ENCODE data around the gene HOTAIR. TPM values are rescaled to one million over a fixed set of nuclear protein-coding genes. Genes with fewer than 3 reads are reported as not detected.

Gene HOTAIR
- total RNA-seq, 1 experiment from 2014 or later: not detected

GRCh38 chr12:53982648-53983567, 8.2 kb upstream of the HOTAIR start:
- Mint-ChIP-seq H3K4me3 (no peak overlapping the region), H3K9me3 (no peaks in the 10 kb centered on the region), H3K4me1 (peaks cover 30% of the 10 kb centered on the region), H3K36me3 (no peaks in the 10 kb centered on the region), H3K27ac (no peak overlapping the region), H3K27me3 (ENCODE audit: low read depth) (peaks cover 100% of the 10 kb centered on the region)
- DNase-seq (ENCODE audit: low spot score) (no peak), ATAC-seq (no peak)
- ChIA-PET POLR2A (no interaction called here), CTCF (interaction anchor here (0.6 to 1.3 kb wide), 2 partner anchors 135 to 218 kb away, joined by 3 read pairs; no protein-coding TSS in a partner anchor)
- TF ChIP-seq CTCF (IDR thresholded peaks at IDR 0.05) (0 out of 2 replicates have a peak, but pooled peaks have one; percentile 7), ZNF138 (CRISPR knock-in tag; conservative IDR thresholded peaks at IDR 0.05) (no peak)

- Mint-ChIP-seq H3K4me3 (no peak overlapping the region), H3K9me3 (no peaks in the 10 kb centered on the region), H3K4me1 (peaks cover 30% of the 10 kb centered on the region), H3K27ac (no peak overlapping the region), H3K36me3 (no peaks in the 10 kb centered on the region), H3K27me3 (ENCODE audit: low read depth) (peaks cover 100% of the 10 kb centered on the region)
- DNase-seq (ENCODE audit: low spot score) (no peak), ATAC-seq (no peak)
- TF ChIP-seq, protein P1, sequence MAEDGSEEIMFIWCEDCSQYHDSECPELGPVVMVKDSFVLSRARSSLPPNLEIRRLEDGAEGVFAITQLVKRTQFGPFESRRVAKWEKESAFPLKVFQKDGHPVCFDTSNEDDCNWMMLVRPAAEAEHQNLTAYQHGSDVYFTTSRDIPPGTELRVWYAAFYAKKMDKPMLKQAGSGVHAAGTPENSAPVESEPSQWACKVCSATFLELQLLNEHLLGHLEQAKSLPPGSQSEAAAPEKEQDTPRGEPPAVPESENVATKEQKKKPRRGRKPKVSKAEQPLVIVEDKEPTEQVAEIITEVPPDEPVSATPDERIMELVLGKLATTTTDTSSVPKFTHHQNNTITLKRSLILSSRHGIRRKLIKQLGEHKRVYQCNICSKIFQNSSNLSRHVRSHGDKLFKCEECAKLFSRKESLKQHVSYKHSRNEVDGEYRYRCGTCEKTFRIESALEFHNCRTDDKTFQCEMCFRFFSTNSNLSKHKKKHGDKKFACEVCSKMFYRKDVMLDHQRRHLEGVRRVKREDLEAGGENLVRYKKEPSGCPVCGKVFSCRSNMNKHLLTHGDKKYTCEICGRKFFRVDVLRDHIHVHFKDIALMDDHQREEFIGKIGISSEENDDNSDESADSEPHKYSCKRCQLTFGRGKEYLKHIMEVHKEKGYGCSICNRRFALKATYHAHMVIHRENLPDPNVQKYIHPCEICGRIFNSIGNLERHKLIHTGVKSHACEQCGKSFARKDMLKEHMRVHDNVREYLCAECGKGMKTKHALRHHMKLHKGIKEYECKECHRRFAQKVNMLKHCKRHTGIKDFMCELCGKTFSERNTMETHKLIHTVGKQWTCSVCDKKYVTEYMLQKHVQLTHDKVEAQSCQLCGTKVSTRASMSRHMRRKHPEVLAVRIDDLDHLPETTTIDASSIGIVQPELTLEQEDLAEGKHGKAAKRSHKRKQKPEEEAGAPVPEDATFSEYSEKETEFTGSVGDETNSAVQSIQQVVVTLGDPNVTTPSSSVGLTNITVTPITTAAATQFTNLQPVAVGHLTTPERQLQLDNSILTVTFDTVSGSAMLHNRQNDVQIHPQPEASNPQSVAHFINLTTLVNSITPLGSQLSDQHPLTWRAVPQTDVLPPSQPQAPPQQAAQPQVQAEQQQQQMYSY (CRISPR knock-in tag; IDR thresholded peaks at IDR 0.05): no peak
- no peak for TF ChIP-seq SP1 (CRISPR knock-in tag; conservative IDR thresholded peaks at IDR 0.05)
- no peak for TF ChIP-seq ZNF281 (CRISPR knock-in tag; IDR thresholded peaks at IDR 0.05)
- TF ChIP-seq CDX4 (CRISPR knock-in tag; IDR thresholded peaks at IDR 0.05; ENCODE audit: borderline replicate concordance): no peak
- TF ChIP-seq, protein P2, sequence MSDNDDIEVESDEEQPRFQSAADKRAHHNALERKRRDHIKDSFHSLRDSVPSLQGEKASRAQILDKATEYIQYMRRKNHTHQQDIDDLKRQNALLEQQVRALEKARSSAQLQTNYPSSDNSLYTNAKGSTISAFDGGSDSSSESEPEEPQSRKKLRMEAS (CRISPR knock-in tag; IDR thresholded peaks at IDR 0.05): no peak
- TF ChIP-seq OVOL2 (CRISPR knock-in tag; IDR thresholded peaks at IDR 0.05; ENCODE audit: borderline replicate concordance): no peak
- TF ChIP-seq TCF7 (CRISPR knock-in tag; IDR thresholded peaks at IDR 0.05; ENCODE audit: low read depth): no peak
- TF ChIP-seq ZNF219 (CRISPR knock-in tag; IDR thresholded peaks at IDR 0.05; ENCODE audit: borderline replicate concordance): no peak
- no peak for TF ChIP-seq MYBL2 (CRISPR knock-in tag; IDR thresholded peaks at IDR 0.05)
- TF ChIP-seq ELF4 (CRISPR knock-in tag; IDR thresholded peaks at IDR 0.05; ENCODE audit: low read depth): no peak
- no peak for TF ChIP-seq ZBTB21 (CRISPR knock-in tag; IDR thresholded peaks at IDR 0.05; ENCODE audit: borderline replicate concordance)
- TF ChIP-seq, protein P3, sequence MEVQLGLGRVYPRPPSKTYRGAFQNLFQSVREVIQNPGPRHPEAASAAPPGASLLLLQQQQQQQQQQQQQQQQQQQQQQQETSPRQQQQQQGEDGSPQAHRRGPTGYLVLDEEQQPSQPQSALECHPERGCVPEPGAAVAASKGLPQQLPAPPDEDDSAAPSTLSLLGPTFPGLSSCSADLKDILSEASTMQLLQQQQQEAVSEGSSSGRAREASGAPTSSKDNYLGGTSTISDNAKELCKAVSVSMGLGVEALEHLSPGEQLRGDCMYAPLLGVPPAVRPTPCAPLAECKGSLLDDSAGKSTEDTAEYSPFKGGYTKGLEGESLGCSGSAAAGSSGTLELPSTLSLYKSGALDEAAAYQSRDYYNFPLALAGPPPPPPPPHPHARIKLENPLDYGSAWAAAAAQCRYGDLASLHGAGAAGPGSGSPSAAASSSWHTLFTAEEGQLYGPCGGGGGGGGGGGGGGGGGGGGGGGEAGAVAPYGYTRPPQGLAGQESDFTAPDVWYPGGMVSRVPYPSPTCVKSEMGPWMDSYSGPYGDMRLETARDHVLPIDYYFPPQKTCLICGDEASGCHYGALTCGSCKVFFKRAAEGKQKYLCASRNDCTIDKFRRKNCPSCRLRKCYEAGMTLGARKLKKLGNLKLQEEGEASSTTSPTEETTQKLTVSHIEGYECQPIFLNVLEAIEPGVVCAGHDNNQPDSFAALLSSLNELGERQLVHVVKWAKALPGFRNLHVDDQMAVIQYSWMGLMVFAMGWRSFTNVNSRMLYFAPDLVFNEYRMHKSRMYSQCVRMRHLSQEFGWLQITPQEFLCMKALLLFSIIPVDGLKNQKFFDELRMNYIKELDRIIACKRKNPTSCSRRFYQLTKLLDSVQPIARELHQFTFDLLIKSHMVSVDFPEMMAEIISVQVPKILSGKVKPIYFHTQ (CRISPR knock-in tag; IDR thresholded peaks at IDR 0.05): no peak
- TF ChIP-seq MXD4 (CRISPR knock-in tag; IDR thresholded peaks at IDR 0.05; ENCODE audit: borderline replicate concordance): no peak
- no peak for TF ChIP-seq TP53 (CRISPR knock-in tag; IDR thresholded peaks at IDR 0.05)
- ChIA-PET POLR2A (no interaction called here), CTCF (interaction anchor here (0.6 to 1.3 kb wide), 3 partner anchors 134 to 219 kb away, joined by 3 read pairs; no protein-coding TSS in a partner anchor)
Observed at GRCh38 chr12:53981634-53982565, 7.1 kb upstream of the HOTAIR start.

All from WTC11 (cell line).